K562 (cell line): Measurements from ENCODE around the gene TRIM69. TPM values are rescaled to one million over a fixed set of nuclear protein-coding genes. Genes with fewer than 3 reads are reported as not detected.

Source experiments
- ARID3B ChIP-seq: fragments of 250-450 bp; sonication (Bioruptor Pico); IDR thresholded peaks from 2 replicates; pipeline ENCODE4 v1.4.0; 2020; ENCODE audit warnings: borderline replicate concordance
- CBFA2T2 ChIP-seq: fragments of 450-650 bp; conservative IDR thresholded peaks from 2 replicates; pipeline ENCODE4 v1.6.1; 2017; ENCODE audit warnings: mild to moderate bottlenecking
- GMEB1 ChIP-seq: fragments of 250-450 bp; sonication (Bioruptor Pico); IDR thresholded peaks from 2 replicates; pipeline ENCODE4 v1.4.0; 2020; ENCODE audit warnings: mild to moderate bottlenecking
- PML ChIP-seq: IDR thresholded peaks from 2 replicates; pipeline ENCODE4 v1.6.1; 2012; ENCODE audit warnings: low read length, inconsistent platforms
- PTRF ChIP-seq: fragments of 450-650 bp; IDR thresholded peaks from 2 replicates; pipeline ENCODE4 v1.6.1; 2016; ENCODE audit warnings: mild to moderate bottlenecking, missing genetic modification characterization, missing compliant biosample characterization
- RNF2 ChIP-seq: sonication (generic); IDR thresholded peaks from 2 replicates; pipeline ENCODE4 v1.6.1; 2016
- THAP12 ChIP-seq: fragments of 250-450 bp; sonication (Bioruptor Pico); IDR thresholded peaks from 2 replicates; pipeline ENCODE4 v1.9.0; 2021; ENCODE audit warnings: mild to moderate bottlenecking, inconsistent platforms
- THRB ChIP-seq: fragments of 450-650 bp; formaldehyde crosslinking; conservative IDR thresholded peaks from 2 replicates; pipeline ENCODE4 v1.4.0; 2022; ENCODE audit warnings: mild to moderate bottlenecking, missing genetic modification characterization
- TRIM25 ChIP-seq: fragments of 450-650 bp; IDR thresholded peaks from 2 replicates; pipeline ENCODE4 v1.7.0; 2016; ENCODE audit warnings: borderline replicate concordance
- ZBTB8A ChIP-seq: fragments of 450-650 bp; IDR thresholded peaks from 2 replicates; pipeline ENCODE4 v1.6.1; 2018; ENCODE audit warnings: mild to moderate bottlenecking, moderate library complexity; ENCODE audit not compliant: partially characterized antibody
- ZBTB9 ChIP-seq: fragments of 450-650 bp; formaldehyde crosslinking; IDR thresholded peaks from 2 replicates; pipeline ENCODE4 v1.4.0; 2020; ENCODE audit warnings: mild to moderate bottlenecking, moderate library complexity
- ZC3H11A ChIP-seq: IDR thresholded peaks from 2 replicates; pipeline ENCODE4 v1.6.1; 2012; ENCODE audit warnings: low read depth, low read length, improper control_type of control experiment
- ZNF639 ChIP-seq, 2 experiments: fragments of 200-800 bp in 1 of 2; sonication (Bioruptor generic) in 1 of 2; sonication (generic) in 1 of 2; formaldehyde crosslinking in 1 of 2; IDR thresholded peaks in 1 of 2; conservative IDR thresholded peaks in 1 of 2; 2 replicates each; pipeline versions ENCODE4 v1.5.0 to v1.6.1; 2016 to 2020; ENCODE audit warnings: missing compliant biosample characterization in 1 of 2, missing genetic modification characterization in 1 of 2, missing genetic modification reagents in 1 of 2
- ZNF75A ChIP-seq: fragments of 450-650 bp; formaldehyde crosslinking; IDR thresholded peaks from 2 replicates; pipeline ENCODE4 v1.4.0; 2020; ENCODE audit warnings: mild to moderate bottlenecking
- polyA plus RNA-seq, 8 experiments: library from polyadenylated mRNA; depleted of rRNA in 4 of 8; stranded (reverse) in 5 of 8; unstranded in 3 of 8; fragments of >200 nt; fragmentation: Nextera tagmentation in 2 of 8; fragmentation: Illumina TruSeq in 1 of 8; extraction: Ambion mirVana in 2 of 8; extraction: Trizol in 1 of 8; gene quantifications; 2 replicates each; pipeline versions ENCODE4 v1.2.1 to v1.2.3, GENCODE V29; 2011 to 2014; ENCODE audit warnings: inconsistent platforms in 1 of 8, missing spikeins in 1 of 8
- total RNA-seq, 7 experiments: library from RNA; depleted of rRNA in 6 of 7; stranded (reverse); fragments of >200 nt in 6 of 7; fragmentation: Illumina TruSeq in 2 of 7; extraction: Trizol in 2 of 7; gene quantifications; 2 replicates each; pipeline versions ENCODE4 v1.2.1 to v1.2.3, GENCODE V29; 2011 to 2021; ENCODE audit warnings: low replicate concordance in 1 of 7

TRIM69 gene
- total and polyA plus RNA-seq, 9 of the 15 experiments (the other 6 are each of a cell fraction or from before 2014, with no cell fraction given), result 1.0 to 4.3 (median 2.3) TPM

- TF ChIP-seq ZNF639 (CRISPR knock-in tag; conservative IDR thresholded peaks at IDR 0.05 in 1 of 2, IDR thresholded peaks at IDR 0.05 in 1 of 2) (no peak), ZBTB8A (no peak), ARID3B (CRISPR knock-in tag) (no peak), TRIM25 (no peak), GMEB1 (CRISPR knock-in tag) (no peak), PTRF (no peak), PML (peak; percentile 65; the same call in 1 of the 2 replicates), CBFA2T2 (peak; percentile 34), ZNF75A (no peak), ZC3H11A (no peak), THAP12 (CRISPR knock-in tag) (peak; percentile 75; the same call in 1 of the 2 replicates), ZBTB9 (CRISPR knock-in tag) (no peak), RNF2 (peak; percentile 61; the same call in 1 of the 2 replicates), THRB (CRISPR knock-in tag) (0 out of 2 replicates have a peak, but pooled peaks have one; percentile 14)
Measured at GRCh38 chr15:44728576-44729407, 7.5 kb upstream of the TRIM69 start (continued).
